H1 (cell line): ENCODE results near the gene ZIM2.

Experiments used
- CBX5 ChIP-seq: fragments of 300-800, 300-1000 bp; sonication (generic); IDR thresholded peaks from 2 replicates; pipeline ENCODE4 v1.7.1; 2016; ENCODE audit warnings: antibody characterized with exemption, low read length, low read depth
- CHD1 ChIP-seq: IDR thresholded peaks from 2 replicates; pipeline ENCODE4 v1.6.1; 2012; ENCODE audit warnings: low read depth, low read length, improper control_type of control experiment
- CREB1 ChIP-seq: IDR thresholded peaks from 2 replicates; pipeline ENCODE4 v1.6.1; 2012; ENCODE audit warnings: inconsistent platforms
- CTCF ChIP-seq, 3 experiments: IDR thresholded peaks; 1 replicate in 2 of 3; 2 replicates in 1 of 3; pipeline versions ENCODE4 v1.5.1 to v1.6.1; 2011; ENCODE audit warnings: low read length in 3 of 3, mild to moderate bottlenecking in 3 of 3, inconsistent platforms in 2 of 3, low read depth in 1 of 3, moderate library complexity in 1 of 3; ENCODE audit not compliant: insufficient read depth in 1 of 3; ENCODE audit errors: control extremely low read depth in 1 of 3
- JUND ChIP-seq: IDR thresholded peaks from 2 replicates; pipeline ENCODE4 v1.6.1; 2011; ENCODE audit warnings: mild to moderate bottlenecking, improper control_type of control experiment, low read length
- MAX ChIP-seq: IDR thresholded peaks from 2 replicates; pipeline ENCODE4 v1.6.1; 2012; ENCODE audit warnings: inconsistent platforms
- POLR2A ChIP-seq, 2 experiments: IDR thresholded peaks; 1 replicate in 1 of 2; 2 replicates in 1 of 2; pipeline ENCODE4 v1.6.1; 2011; ENCODE audit warnings: low read depth in 2 of 2, low read length in 2 of 2, mild to moderate bottlenecking in 2 of 2; ENCODE audit errors: control extremely low read depth in 1 of 2
- POLR2AphosphoS5 ChIP-seq: IDR thresholded peaks from 2 replicates; pipeline ENCODE4 v1.6.1; 2011; ENCODE audit warnings: low read depth, low read length
- RAD21 ChIP-seq, 2 experiments: IDR thresholded peaks in 1 of 2; conservative IDR thresholded peaks in 1 of 2; 2 replicates each; pipeline ENCODE4 v1.6.1; 2011; ENCODE audit warnings: low read depth in 2 of 2, low read length in 2 of 2, improper control_type of control experiment in 1 of 2, inconsistent platforms in 1 of 2, mild to moderate bottlenecking in 1 of 2, moderate library complexity in 1 of 2
- RFX5 ChIP-seq: IDR thresholded peaks from 2 replicates; pipeline ENCODE4 v1.6.1; 2011; ENCODE audit warnings: low read depth, low read length, improper control_type of control experiment, borderline replicate concordance
- SUZ12 ChIP-seq: fragments of 200-600 bp; sonication (generic); IDR thresholded peaks from 2 replicates; pipeline ENCODE4 v1.6.1; 2012; ENCODE audit warnings: mild to moderate bottlenecking, inconsistent platforms, low read length, moderate library complexity, mixed read lengths
- TAF1 ChIP-seq: IDR thresholded peaks from 2 replicates; pipeline ENCODE4 v1.6.1; 2011; ENCODE audit warnings: mild to moderate bottlenecking, low read depth, low read length

- TF ChIP-seq CBX5 (no peak), MAX (no peak), JUND (no peak), CREB1 (no peak), SUZ12 (no peak), TAF1 (no peak), CTCF (IDR thresholded peaks at IDR 0.05; ENCODE audit: control extremely low read depth in 1 of 3, insufficient read depth in 1 of 3, low read depth in 1 of 3, low read length in 3 of 3) (no peak), RFX5 (no peak), CHD1 (no peak), POLR2A (IDR thresholded peaks at IDR 0.05; ENCODE audit: control extremely low read depth in 1 of 2, low read depth in 2 of 2, low read length in 2 of 2) (no peak), POLR2AphosphoS5 (no peak), RAD21 (IDR thresholded peaks at IDR 0.05 in 1 of 2, conservative IDR thresholded peaks at IDR 0.05 in 1 of 2; ENCODE audit: low read depth in 2 of 2, low read length in 2 of 2) (no peak)
Measured at GRCh38 chr19:56841193-56841543, 642 bp upstream of the ZIM2 start.
